Coronary artery (tissue), 2 donors: ENCODE results near the gene PJA1.

Experiments used
- DNase-seq: peaks from one replicate; pipeline ENCODE4 v3.0.0-alpha.2; 2017; ENCODE audit warnings: low spot score
- H3K27ac ChIP-seq, 2 donors: fragments of 200-600 bp; sonication (generic); one replicate each; pipeline ENCODE4 v1.5.1; 2016 to 2019
- H3K4me3 ChIP-seq: fragments of 200-600 bp; sonication (generic); 2 replicates; pipeline ENCODE4 v1.5.1; 2016; ENCODE audit warnings: mild to moderate bottlenecking, moderate library complexity
- CTCF ChIP-seq: fragments of 200-600 bp; sonication (generic); IDR thresholded peaks from one replicate; pipeline ENCODE4 v1.5.1; 2019; ENCODE audit warnings: antibody characterized with exemption

PJA1 gene

GRCh38 chrX:69185141-69185540, 19.9 kb upstream of the PJA1 start:
- peak; percentile 24 for DNase-seq
- no peak for TF ChIP-seq CTCF
- Histone ChIP-seq H3K27ac (no peak overlapping the region), H3K4me3 (no peak overlapping the region)

GRCh38 chrX:69182818-69183380, 17.6 kb upstream of the PJA1 start:
- no peak overlapping the region for H3K4me3 ChIP-seq
- no peak for TF ChIP-seq CTCF
- H3K27ac ChIP-seq, result no peak overlapping the region
- peak; percentile 22 for DNase-seq

- Histone ChIP-seq H3K4me3 (no peak overlapping the region), H3K27ac (no peak overlapping the region)
- no peak for DNase-seq
- TF ChIP-seq CTCF, result no peak
Observed at GRCh38 chrX:69179380-69179911, 14.2 kb upstream of the PJA1 start.

- Histone ChIP-seq H3K27ac (no peak overlapping the region), H3K4me3 (no peak overlapping the region)
- no peak for DNase-seq
- no peak for TF ChIP-seq CTCF
Observed at GRCh38 chrX:69178592-69178991, 13.3 kb upstream of the PJA1 start.

GRCh38 chrX:69177511-69178162, 12.4 kb upstream of the PJA1 start:
- peak; percentile 55 for DNase-seq
- TF ChIP-seq CTCF, result no peak
- H3K4me3 ChIP-seq, result no peak overlapping the region
- H3K27ac ChIP-seq, result no peak overlapping the region

GRCh38 chrX:69176053-69176452, 10.8 kb upstream of the PJA1 start:
- H3K27ac ChIP-seq, result no peak overlapping the region

More at GRCh38 chrX:69176053-69176452, 10.8 kb upstream of the PJA1 start:
- DNase-seq, result no peak
- H3K4me3 ChIP-seq, result no peak overlapping the region
- no peak for TF ChIP-seq CTCF
